ENCODE data around the gene LENG1. TPM values are rescaled to one million over a fixed set of nuclear protein-coding genes. Genes with fewer than 3 reads are reported as not detected.

The LENG1 gene
- total RNA-seq, 1 experiment from 2014 or later, result 8.2 TPM

DNA sequence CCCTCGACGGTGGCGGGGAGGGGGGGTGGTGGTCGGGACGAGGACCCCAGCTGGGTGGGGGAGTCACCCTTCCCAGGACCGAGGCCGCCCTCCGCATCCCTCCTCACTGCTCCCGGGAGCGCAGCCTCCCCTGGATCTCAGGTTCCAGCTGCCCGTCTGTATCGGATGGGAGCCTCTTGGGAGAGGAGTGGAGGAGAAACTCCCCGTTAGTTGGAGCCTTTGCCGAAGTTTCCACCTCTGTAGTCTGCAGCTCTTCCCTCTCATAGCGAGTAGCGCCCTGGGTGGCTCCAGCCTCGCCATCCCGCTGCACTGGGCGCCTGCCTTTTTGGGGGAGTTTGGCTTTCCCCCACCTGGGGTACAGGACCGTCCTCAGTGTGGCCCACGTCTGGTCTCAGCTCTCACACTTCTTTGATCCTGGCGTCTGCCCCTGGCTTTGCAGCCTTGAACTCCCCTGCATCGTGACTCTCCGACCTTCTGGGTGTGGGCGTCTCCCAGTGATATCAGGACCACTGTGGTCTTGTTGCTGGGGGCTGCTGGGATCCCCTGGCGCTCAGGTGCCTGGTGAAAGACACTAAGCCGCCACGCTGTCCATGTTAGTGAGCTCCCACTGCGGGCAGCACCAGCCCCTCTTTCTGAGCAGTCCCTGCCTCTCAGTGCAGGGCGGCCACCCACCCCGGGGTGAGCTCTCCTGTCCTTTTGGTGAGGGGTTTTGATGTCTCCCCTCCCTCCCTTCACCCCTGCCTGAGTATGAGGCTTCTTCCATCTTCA is 20.8 kb downstream of the LENG1 start:
- no TSS peak for BruUV-seq (replicated peaks)
- CTCF ChIA-PET, result interaction anchor here (0.8 to 2.0 kb wide), 4 partner anchors 30 to 347 kb away, joined by 3 to 7 read pairs (median 3); no protein-coding TSS in a partner anchor

DNA sequence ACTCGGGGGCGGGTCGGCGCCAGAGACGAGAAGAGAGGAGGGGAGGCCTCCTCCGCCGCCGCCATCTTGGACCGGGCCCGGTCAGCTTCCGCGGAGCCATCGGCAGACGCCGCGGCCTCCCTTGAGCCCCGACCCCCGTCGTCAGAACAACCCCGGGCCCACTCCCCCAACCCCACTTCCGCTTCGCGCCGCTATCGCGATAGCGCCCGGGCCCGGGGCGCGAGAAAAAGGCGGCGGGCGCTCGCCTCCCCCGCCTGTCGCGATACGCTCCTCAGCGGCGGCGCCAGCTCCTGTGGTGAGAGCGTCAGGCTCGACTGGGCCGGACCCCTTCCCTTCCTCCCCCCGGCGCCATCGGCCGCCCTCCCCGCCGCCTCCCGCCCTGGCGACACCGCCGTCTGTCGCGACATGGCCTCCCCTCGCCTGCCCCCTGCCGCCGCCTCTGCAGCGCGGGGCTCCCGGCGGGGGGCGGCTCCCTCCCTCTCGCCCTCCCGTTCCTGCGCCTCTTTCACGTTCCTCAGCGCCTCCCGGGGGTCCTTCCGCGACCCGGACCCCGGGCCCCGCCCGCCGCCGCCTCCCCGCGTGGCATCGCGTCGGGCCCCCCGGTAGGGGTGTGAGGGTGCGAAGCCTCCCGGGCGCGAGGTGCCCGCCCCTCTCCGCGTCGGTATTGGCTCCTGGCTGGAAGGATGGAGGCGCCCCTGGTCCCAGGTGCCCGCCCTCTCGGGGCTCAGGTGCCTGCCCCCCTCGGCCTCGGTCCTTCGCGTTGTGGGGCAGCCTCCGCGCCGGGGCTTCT is 21.6 kb downstream of the LENG1 start, which contains the start of gene CNOT3:
Gene CNOT3, plus strand, starts transcription at position 64 of the 790 bp plus-strand sequence. CDS start 5,217 bp downstream, outside the sequence.
- intact Hi-C loops (cut with micrococcal nuclease), result loop anchor here (2.0 kb wide), 3 partner anchors 21 to 269 kb away; partner anchors contain the start of genes LENG1 and MBOAT7
- Mint-ChIP-seq H3K4me3 (ENCODE audit: unreplicated experiment) (peak within 1 kb of the TSS; percentile 79), H3K9me3 (ENCODE audit: unreplicated experiment) (no peaks in the 10 kb centered on the region), H3K27ac (ENCODE audit: low read depth, unreplicated experiment) (peak within 1 kb of the TSS; percentile 92), H3K4me1 (ENCODE audit: insufficient read depth, unreplicated experiment) (peaks cover 25% of the 10 kb centered on the region), H3K27me3 (ENCODE audit: insufficient read depth, unreplicated experiment) (no peaks in the 10 kb centered on the region), H3K36me3 (ENCODE audit: insufficient read depth, unreplicated experiment) (peaks cover 3% of the 10 kb centered on the region)
- CTCF ChIA-PET, result interaction anchor here (2.0 kb wide), 1 partner anchor 31 kb away, joined by 7 read pairs; no protein-coding TSS in a partner anchor
- no TSS peak for BruUV-seq (replicated peaks)
- TF ChIP-seq, protein P1, sequence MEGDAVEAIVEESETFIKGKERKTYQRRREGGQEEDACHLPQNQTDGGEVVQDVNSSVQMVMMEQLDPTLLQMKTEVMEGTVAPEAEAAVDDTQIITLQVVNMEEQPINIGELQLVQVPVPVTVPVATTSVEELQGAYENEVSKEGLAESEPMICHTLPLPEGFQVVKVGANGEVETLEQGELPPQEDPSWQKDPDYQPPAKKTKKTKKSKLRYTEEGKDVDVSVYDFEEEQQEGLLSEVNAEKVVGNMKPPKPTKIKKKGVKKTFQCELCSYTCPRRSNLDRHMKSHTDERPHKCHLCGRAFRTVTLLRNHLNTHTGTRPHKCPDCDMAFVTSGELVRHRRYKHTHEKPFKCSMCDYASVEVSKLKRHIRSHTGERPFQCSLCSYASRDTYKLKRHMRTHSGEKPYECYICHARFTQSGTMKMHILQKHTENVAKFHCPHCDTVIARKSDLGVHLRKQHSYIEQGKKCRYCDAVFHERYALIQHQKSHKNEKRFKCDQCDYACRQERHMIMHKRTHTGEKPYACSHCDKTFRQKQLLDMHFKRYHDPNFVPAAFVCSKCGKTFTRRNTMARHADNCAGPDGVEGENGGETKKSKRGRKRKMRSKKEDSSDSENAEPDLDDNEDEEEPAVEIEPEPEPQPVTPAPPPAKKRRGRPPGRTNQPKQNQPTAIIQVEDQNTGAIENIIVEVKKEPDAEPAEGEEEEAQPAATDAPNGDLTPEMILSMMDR (IDR thresholded peaks at IDR 0.05; ENCODE audit: unreplicated experiment), result no peak
- DNase-seq (ENCODE audit: unreplicated experiment), result no peak
- POLR2A ChIA-PET, result interaction anchor here (0.6 to 5.7 kb wide), 19 partner anchors 10 to 1463 kb away, joined by 3 to 110 read pairs (median 5); partner anchors contain the start of genes LENG1, LENG8, MBOAT7 and MYADM

More for the DNA sequence above, 20.8 kb downstream of the LENG1 start:
- no peaks in the 10 kb centered on the region for H3K9me3 Mint-ChIP-seq (ENCODE audit: unreplicated experiment)
- H3K4me3 Mint-ChIP-seq (ENCODE audit: unreplicated experiment), result peak overlapping the region; percentile 79
- intact Hi-C loops (cut with micrococcal nuclease), result no loop called here
- H3K27ac Mint-ChIP-seq (ENCODE audit: low read depth, unreplicated experiment), result peak overlapping the region; percentile 92
- TF ChIP-seq, protein P1 (IDR thresholded peaks at IDR 0.05; ENCODE audit: unreplicated experiment), result no peak
- H3K27me3 Mint-ChIP-seq (ENCODE audit: insufficient read depth, unreplicated experiment), result no peaks in the 10 kb centered on the region
- POLR2A ChIA-PET, result interaction anchor here (0.6 to 5.7 kb wide), 4 partner anchors 9 to 60 kb away, joined by 3 to 110 read pairs (median 3); partner anchors contain the start of genes LENG1, PRPF31 and TFPT
- DNase-seq (ENCODE audit: unreplicated experiment), result no peak
- peaks cover 25% of the 10 kb centered on the region for H3K4me1 Mint-ChIP-seq (ENCODE audit: insufficient read depth, unreplicated experiment)
- peaks cover 7% of the 10 kb centered on the region for H3K36me3 Mint-ChIP-seq (ENCODE audit: insufficient read depth, unreplicated experiment)

DNA sequence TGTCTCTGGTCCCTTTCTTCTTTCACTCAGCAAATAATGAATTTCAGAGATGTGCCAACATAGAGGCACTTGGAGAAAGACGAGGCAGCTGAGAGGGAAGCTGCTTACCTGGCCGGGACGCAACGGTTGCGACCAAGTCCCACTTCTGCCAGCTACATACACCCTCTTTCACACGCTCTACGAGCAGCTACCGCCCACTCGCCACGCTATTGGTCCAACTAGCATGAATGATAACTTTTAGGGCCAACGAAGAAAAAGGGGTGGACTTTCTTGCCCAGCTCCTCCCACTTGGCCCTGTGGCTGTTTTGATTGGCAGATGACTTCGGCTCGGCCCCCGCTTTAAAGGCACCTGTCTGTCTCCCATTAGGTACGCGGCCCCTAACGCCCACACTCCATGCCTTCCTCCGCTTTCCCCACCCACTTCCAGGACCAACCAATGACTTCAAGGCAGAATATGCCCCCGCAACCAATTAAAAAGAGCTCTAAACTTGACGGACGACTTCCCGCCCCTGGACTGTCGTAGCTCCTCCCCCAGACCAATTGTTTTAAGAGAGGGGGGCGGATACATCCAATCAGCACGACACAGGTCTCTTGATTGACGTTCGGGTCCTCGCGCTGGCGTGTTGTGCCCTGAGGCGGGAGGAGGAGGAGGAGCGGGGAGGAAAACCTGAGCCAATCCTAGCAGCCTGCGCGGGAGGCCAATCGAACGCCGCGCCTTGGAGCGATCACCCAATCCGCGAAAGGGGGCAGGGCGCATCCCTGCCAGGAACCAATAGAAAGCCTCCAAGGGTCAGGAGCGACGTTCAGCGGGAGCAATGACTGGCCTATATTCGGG is 22.4 kb downstream of the LENG1 start:
- Mint-ChIP-seq H3K36me3 (ENCODE audit: insufficient read depth, unreplicated experiment) (peaks cover 7% of the 10 kb centered on the region), H3K4me3 (ENCODE audit: unreplicated experiment) (peak overlapping the region; percentile 79), H3K27ac (ENCODE audit: low read depth, unreplicated experiment) (peak overlapping the region; percentile 92), H3K4me1 (ENCODE audit: insufficient read depth, unreplicated experiment) (peaks cover 25% of the 10 kb centered on the region), H3K27me3 (ENCODE audit: insufficient read depth, unreplicated experiment) (no peaks in the 10 kb centered on the region), H3K9me3 (ENCODE audit: unreplicated experiment) (no peaks in the 10 kb centered on the region)
- intact Hi-C loops (cut with micrococcal nuclease), result loop anchor here (2.0 kb wide), 3 partner anchors 22 to 268 kb away; partner anchors contain the start of genes LENG1 and MBOAT7
- DNase-seq (ENCODE audit: unreplicated experiment), result peak; percentile 100
- POLR2A ChIA-PET, result interaction anchor here (0.6 to 5.7 kb wide), 29 partner anchors 10 to 1954 kb away, joined by 3 to 110 read pairs (median 4); partner anchors contain the start of genes LENG1, LENG8, MBOAT7 and MYADM
- TF ChIP-seq, protein P1 (IDR thresholded peaks at IDR 0.05; ENCODE audit: unreplicated experiment), result no peak
- CTCF ChIA-PET, result interaction anchor here (0.5 to 2.0 kb wide), 8 partner anchors 22 to 296 kb away, joined by 3 to 7 read pairs (median 3); partner anchors contain the start of gene LENG1
- BruUV-seq (replicated peaks), result no TSS peak
